Measurements from ENCODE around the gene E2F4.

The E2F4 gene

DNA sequence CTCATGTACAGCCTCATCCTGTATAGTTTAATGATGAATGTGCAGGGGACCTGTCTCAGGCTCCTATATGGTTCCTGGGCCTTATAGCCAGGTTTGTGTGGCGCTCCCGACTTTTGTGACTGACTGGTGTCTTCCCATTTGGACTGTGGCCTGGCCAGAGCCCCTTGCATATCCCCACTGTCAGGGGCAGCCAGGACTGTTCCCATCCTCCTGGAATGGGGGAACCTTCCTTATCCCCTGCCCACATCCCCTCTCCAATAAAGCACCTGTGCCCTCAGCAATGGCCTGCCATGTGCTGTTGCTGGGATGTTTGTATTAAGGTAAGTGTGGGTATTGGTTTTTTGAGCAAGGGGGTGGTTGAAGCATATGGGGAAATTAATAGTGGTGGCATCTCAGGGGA, 43.7 kb upstream of the E2F4 start:
- H3K4me3 ChIP-seq (ENCODE audit: low read depth, low read length): no peak overlapping the region
- TF ChIP-seq, protein P1, sequence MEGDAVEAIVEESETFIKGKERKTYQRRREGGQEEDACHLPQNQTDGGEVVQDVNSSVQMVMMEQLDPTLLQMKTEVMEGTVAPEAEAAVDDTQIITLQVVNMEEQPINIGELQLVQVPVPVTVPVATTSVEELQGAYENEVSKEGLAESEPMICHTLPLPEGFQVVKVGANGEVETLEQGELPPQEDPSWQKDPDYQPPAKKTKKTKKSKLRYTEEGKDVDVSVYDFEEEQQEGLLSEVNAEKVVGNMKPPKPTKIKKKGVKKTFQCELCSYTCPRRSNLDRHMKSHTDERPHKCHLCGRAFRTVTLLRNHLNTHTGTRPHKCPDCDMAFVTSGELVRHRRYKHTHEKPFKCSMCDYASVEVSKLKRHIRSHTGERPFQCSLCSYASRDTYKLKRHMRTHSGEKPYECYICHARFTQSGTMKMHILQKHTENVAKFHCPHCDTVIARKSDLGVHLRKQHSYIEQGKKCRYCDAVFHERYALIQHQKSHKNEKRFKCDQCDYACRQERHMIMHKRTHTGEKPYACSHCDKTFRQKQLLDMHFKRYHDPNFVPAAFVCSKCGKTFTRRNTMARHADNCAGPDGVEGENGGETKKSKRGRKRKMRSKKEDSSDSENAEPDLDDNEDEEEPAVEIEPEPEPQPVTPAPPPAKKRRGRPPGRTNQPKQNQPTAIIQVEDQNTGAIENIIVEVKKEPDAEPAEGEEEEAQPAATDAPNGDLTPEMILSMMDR (IDR thresholded peaks at IDR 0.05; ENCODE audit: insufficient read depth, low read depth, low read length, missing control alignments): no peak
- DNase-seq (ENCODE audit: low read depth): no peak

DNA sequence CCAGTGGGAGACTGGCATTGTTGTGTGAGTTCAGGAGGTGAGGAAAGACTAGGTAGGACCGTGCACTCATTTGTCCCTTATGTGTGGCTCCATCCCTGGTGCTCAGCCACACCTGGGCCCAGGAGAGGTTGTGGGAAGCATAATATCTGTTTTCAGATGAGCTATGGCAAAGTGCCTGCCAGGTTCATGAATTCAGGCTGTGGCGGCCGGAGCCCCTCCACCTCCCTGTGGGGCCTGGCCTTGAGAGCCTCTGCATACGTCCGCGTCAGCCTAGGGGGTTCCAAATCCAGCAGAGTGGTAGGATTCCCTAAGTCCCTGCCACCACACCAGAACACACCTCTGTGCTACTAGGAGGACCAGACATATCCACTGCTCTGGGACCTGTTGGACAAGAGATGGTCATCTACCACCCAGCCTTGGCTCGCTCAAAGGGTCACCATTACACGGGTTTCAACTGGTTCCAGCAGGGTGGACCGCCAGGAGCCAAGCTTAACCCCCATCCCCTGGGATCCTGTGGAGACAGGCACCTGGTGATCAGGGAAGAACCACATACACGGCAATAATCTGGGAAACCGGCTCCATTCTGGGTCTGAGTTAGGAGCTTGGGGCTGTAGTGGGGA, 43.2 kb upstream of the E2F4 start:
- no peak overlapping the region for H3K4me3 ChIP-seq (ENCODE audit: low read depth, low read length)
- DNase-seq (ENCODE audit: low read depth): no peak
- TF ChIP-seq, protein P1 (IDR thresholded peaks at IDR 0.05; ENCODE audit: insufficient read depth, low read depth, low read length, missing control alignments): no peak

DNA sequence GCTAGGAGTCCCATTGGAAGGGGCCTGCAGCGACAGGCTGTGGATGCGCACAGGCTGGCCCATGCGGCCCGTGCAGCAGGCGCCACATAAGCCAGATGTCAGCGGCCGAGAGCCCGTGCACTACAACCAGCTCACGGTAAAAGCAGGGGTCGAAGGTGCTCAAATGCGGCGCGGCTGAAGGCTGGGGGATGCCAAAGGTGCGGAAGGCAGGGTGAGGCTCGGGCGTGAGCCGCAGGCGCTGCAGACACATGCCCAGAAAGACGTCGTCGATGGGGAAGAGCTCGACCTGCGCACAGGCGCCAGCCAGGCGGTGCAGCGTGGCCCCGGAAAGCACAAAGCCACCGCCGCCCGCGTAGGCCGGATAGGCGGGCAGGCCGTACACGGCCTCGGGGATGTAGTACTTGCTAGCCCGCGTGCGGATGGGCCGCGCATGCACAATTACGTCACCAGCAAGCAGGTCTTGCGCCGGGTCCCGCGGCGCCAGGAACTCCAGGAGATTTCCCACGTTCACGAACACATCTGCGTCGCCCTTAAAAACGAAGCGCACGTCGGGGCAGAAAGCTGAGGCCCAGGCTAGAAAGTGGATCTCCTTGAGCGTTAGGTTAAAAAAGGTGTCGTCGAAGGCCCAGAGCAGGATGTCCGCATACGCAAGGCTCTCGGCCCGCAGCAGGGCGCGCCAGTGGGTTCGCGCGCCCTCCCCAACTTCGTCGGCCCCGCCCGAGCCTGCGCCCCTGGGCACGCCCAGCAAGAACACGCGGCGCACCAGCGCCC, 42.5 kb upstream of the E2F4 start:
- no peak overlapping the region for H3K4me3 ChIP-seq (ENCODE audit: low read depth, low read length)
- TF ChIP-seq, protein P1 (IDR thresholded peaks at IDR 0.05; ENCODE audit: insufficient read depth, low read depth, low read length, missing control alignments): no peak
- DNase-seq (ENCODE audit: low read depth): no peak

DNA sequence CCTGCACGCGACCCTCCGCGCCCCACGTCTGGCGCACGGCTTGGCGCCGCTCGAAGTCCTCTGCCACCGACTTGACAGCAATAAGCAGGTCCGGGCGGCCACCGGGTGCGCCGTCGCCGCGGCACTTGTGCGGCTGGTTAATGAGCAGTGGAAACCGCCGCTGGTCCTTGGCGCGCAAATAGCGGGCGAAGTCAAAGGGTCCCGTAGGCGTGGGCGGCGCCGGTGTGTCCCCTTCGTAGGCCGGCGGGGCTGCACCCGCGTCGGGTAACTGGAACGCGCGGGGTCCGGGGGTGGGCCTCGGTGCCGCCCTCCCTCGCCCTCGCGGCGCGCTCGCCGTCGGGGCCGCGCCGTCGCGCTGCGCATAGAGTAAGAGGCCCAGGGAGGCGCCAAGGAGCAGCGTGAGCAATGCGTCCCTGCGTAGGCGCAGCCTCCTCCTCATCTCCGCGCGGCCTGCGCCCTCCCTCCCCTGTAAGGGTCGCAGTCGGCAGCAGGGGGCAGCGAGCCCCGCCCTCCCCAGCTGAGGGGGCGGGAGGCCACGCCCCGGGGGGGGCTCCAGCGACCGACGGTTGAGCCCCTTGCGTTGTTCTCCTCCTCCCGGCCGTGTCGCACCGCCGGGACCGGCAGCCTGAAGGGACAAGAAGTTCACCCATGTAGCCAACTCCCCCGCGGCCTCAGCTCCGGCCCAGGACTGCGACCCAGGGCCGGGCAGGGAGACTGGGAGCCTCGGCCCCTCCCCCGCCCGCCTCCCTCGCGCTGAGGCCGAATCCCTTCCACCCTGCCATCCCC, 41.7 kb upstream of the E2F4 start:
- TF ChIP-seq, protein P1 (IDR thresholded peaks at IDR 0.05; ENCODE audit: insufficient read depth, low read depth, low read length, missing control alignments): no peak
- H3K4me3 ChIP-seq (ENCODE audit: low read depth, low read length): peak overlapping the region; percentile 73
- peak; percentile 44 for DNase-seq (ENCODE audit: low read depth)

DNA sequence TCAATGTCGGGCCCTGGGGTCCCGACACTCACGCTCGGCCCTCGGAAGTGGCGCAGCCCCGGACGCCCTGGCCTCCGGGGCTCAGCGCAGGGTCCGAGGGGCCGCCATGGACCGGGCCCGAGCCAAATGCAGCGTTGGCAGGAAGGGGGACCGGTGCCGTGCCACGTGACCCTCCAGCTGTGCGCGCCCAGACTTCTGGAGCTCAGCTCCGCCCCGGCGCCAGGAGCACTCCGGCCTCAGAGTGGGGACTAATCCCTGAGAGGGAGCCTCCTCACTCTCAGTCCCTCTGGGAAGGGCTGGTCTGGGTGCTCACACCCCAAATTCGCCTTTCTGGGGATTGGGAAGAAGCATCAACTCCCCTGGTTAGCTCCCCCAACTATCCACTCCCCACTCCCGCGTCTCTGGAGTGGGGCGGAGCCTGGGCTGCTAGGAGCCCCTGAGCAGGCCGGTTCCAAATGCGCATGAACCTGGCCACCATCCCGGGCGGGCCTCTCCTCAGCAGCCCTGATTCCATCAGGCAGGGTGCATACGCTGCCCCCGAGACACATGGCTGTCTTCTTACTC, 41.0 kb upstream of the E2F4 start, which contains the start of gene B3GNT9:
TSS of gene B3GNT9 (minus strand) at position 166 of the 564 bp plus-strand sequence. CDS start 513 bp downstream, outside the sequence.
- H3K4me3 ChIP-seq (ENCODE audit: low read depth, low read length): peak within 1 kb of the TSS; percentile 73
- peak; percentile 67 for DNase-seq (ENCODE audit: low read depth)
- TF ChIP-seq, protein P1 (IDR thresholded peaks at IDR 0.05; ENCODE audit: insufficient read depth, low read depth, low read length, missing control alignments): no peak

DNA sequence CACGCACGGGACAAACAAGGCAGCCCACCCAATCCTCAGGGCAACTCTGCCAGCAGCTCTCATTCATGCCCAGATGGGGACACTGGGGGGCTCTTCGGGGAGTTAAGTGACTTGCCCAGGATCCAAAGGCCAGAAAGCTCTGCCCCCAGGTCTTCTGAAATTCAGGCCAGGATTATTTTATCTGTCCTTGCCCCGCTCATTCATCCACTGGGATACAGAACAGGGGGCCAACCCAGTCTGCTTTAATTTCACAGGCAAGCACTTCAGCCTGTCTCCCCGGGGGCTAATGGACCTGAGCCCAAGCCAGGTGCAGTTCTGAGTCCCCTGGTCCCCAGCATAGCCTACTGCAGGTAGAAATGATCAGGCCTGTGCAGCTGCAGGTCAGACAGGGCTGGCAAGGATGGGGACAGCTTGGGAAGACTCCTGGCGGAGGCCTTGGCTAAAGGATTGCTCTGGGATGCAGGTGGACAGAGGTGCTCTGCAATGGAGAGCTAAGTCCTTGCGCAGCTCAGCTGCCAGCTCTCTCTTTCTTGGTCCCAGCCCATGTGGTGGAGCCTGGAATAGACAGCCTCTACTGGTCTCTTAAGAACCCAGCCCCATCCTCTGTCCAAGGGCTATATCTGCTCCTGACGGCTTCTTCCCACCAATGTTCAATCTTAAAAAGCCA, 40.4 kb upstream of the E2F4 start:
- no peak for DNase-seq (ENCODE audit: low read depth)
- no peak overlapping the region for H3K4me3 ChIP-seq (ENCODE audit: low read depth, low read length)
- TF ChIP-seq, protein P1 (IDR thresholded peaks at IDR 0.05; ENCODE audit: insufficient read depth, low read depth, low read length, missing control alignments): no peak

Measured in GM12865 (cell line).